ENCODE data around the gene FASTK.

Gene FASTK

DNA sequence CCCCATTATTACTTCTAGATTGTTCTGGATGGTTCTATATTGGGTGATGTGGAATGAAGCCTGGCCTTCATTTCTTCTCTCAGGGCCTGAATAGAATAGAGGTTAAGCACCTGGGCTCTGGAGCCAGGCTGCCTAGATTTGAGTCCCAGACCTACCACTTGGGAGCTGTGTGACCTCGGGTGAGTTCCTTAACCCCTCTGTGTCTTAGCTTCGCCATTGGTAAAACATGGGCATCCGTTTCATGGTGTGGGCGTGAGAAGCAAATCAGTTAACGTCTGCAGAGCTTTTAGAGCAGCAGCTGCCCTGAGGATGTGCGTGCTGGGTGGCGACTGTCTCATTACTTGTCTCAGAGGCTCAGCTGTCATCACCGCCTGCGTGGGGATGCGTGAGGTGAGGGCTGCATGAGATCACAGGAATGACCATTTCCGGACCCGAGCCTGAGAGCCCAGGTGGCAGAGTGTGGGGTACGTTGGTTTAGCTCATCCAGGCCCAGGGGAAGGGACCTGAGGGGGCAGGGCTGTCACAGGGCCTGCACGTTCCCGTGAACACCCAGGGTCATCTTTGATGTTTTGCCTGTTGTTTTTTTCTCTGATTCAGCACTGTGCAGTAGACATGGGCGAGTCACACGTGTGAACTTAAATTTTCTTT, 15.3 kb upstream of the FASTK start:
- DNase-seq (ENCODE audit: low read depth in 2 of 2) = no peak

DNA sequence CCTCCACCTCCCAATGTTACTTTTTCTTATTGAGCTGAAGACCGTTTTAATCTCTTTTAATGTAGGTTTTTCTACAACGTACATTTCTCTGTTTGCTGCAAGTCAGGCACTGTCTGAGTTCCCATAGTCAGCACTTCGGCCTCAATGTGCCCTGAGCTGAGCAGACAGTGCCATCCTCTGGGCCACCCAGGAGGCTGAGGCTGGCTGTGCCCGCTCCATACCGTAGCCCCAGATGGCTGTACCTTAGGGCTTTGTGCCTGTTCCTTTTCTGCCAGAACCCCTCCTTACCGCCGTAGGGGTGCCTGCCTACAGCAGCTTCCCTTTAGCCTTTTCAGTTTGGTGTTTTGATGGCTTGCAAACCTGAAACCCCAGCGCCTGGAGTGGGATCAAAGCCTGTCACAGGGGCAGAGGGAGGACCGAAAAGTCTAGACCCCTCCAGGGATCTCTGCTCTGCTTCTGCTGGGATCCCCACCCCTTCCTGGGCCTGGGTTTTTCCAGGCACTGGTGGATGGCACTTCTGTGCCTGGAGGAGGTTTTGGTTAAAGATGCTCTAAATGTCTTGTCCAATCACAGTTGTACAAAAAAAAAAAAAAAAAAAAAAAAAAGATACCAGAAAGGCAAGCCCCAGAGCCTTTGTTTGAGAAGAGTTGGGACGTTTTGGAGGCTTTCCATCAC, 14.7 kb upstream of the FASTK start:
- no peak for DNase-seq (ENCODE audit: low read depth in 2 of 2)

DNA sequence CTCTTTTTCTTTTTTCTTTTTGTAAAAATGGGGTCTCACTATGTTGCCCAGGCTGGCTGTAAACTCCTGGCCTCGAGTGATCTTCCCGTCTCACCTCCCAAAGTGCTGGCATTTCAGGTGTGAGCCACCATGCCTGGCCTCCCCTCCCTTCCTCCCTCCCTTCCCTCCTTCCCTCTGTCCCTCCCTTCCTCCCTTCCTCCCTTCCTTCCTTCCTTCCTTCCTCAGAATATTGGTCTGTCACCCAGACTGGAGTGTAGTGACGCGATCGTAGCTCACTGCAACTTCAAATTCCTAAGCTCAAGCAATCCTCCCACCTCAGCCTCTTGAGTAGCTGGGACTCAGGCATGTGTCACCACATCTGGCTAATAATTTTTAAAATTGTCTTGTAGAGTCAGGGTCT, 14.1 kb upstream of the FASTK start:
- no peak for DNase-seq (ENCODE audit: low read depth in 2 of 2)

DNA sequence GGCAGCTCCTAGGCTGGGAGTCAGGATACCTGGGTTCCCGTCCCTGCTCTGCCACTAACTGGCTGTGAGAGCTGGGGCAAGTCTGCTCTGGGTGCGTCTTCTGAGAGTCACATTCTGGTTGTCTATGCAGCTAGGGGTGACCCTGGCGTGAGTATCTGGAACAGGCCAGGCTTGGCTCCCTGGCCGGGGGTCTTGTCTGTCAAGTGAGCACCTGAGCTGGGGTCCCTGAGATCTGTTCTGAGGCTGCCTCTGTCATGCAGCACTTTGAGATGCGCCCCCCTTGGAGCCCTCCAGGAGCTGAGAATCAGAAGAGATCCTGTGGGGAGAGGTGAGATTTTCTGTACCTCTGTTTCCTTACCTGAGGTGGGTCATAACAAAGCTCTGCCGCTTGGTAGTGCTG, 13.1 kb upstream of the FASTK start:
- DNase-seq (ENCODE audit: low read depth in 2 of 2) = no peak

DNA sequence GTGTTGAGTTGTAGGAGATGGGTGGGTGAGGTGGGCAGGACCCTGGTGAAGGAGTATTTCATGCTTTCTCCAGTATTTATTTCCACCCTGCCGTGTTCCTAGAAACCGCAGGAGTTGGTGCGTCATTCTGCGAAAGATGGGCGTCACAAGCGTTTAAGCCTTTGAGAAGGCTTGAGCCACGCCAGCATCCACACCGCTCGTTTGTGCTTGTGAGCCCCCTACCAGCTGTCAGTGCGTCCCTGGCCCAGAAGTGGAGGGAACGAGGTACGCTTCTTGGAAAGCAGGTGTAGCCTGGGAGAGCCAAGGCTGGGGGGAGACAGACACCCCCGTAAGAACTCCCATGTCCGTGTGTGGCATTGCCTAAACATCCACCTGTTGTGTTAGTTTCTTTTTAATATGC, 11.4 kb upstream of the FASTK start:
- no peak for DNase-seq (ENCODE audit: low read depth in 2 of 2)

DNA sequence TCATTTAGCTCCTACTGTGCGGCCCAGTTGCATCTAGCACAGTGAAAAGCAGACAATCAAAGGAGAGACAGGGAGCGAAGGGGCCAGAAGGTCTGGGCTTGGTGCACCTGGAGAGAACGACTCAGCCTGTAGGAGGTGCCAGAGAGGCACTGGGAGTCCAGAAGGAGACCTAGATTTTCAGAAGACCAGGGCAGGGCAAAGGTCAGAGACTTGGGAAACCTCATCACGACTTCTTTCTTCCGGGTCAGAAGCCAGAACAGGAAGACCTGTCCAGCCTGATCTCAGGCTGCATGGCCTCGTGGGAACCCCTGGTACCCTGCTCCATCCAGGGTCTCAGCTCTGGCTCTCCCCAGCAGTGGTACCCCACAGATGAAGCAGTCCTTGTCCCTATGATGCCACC, 10.8 kb upstream of the FASTK start:
- no peak for DNase-seq (ENCODE audit: low read depth in 2 of 2)

DNA sequence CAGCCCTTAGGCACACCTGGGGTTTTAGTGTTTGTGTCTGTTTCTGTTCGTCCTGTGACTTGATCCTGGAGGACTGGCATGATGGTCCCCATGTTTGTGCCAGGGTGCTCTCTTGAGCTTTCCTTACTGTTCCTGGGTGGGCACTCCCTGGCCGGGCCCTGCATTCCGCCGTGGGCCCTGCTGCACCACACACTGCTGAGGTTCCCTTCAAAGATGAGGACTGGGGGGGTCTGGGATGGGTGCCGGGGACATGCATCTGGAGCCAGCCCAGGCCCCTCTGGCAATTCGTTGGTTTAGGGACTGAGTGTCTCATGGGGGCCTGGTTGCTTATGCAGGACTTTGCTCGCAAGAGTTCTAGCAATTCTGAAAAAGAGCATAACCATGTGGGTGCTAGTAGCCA, 10.4 kb upstream of the FASTK start:
- DNase-seq (ENCODE audit: low read depth in 2 of 2) = no peak

DNA sequence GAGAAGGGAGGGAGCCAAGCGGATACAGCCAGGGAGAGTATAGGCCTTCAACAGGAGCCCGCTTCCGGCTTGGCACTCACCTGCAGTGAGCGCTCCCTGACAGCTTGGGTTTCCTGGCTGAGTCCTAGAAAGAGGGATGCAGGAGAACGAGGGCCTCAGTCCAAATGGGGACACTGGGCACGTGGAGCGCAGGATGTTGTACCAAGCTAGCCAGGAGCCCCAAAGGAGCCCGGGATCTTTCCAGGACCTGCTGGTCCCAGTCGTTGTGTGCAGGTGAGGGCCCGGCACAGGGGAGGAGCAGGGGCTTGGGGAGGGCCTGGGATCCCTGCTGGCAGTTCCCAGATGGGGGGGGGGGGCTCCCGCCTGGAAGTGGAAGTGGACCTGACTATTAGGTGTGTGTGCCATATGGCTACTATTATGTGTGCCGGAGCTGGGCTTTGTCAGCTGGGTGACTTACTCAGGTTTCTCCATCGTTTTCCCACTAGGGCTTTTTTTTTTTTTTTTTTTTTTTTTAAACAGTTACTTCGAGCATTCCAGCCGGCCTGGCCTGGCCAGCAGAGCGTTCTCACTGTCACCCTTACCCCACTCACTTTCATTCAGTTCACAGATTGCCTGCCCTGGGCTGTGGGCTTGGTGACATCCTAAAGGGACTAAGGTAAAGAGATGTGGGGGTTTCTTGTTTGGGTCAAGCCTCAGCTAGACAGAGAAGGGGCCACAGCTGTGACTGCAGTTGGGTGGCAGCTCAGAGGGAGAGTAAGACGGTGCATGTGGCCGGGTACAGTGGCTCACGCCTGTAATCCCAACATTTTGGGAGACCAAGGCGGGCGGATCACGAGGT, 9.5 kb upstream of the FASTK start:
- no peak for DNase-seq (ENCODE audit: low read depth in 2 of 2)

DNA sequence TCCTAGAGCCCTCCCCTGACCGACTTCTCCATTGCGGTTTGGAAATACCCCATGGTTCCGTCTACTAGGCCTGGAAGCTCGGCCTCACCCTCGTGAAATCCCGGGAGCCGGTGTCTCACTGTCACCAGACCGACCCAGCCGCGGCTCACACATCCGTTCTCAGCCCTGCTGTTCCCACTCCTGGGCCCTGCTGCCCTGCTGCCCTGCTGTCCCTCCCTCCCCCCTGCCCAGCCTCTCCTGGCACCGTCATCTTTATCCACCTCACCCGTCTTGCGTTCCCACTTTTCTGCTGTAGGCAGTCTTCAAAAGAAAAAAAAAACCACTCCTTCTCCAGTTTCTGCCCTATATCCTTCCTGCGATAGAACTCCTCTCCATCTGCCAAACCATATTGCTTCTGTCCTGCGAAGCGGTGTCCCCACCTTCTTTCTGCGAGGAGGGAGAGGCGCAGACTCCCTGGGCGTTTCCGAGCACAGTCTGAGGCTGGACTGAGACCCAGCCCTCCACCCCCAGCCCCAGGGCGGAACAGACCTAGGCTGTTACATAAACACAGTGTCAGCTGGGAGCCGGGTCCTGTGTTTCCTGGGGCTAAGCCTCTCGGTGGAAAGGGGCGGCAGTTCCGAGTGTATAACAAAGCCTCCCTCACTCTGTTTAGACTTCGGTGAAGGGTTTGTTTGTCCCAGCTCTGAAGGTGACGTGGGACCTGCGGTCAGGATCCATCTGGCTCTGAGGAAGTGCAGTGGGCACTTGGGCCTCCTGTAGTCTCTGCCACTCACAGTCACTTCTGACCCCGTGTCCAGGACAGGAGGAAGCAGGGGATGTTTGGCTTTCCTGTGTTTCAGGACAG, 8.5 kb upstream of the FASTK start:
- DNase-seq (ENCODE audit: low read depth in 2 of 2) = no peak

DNA sequence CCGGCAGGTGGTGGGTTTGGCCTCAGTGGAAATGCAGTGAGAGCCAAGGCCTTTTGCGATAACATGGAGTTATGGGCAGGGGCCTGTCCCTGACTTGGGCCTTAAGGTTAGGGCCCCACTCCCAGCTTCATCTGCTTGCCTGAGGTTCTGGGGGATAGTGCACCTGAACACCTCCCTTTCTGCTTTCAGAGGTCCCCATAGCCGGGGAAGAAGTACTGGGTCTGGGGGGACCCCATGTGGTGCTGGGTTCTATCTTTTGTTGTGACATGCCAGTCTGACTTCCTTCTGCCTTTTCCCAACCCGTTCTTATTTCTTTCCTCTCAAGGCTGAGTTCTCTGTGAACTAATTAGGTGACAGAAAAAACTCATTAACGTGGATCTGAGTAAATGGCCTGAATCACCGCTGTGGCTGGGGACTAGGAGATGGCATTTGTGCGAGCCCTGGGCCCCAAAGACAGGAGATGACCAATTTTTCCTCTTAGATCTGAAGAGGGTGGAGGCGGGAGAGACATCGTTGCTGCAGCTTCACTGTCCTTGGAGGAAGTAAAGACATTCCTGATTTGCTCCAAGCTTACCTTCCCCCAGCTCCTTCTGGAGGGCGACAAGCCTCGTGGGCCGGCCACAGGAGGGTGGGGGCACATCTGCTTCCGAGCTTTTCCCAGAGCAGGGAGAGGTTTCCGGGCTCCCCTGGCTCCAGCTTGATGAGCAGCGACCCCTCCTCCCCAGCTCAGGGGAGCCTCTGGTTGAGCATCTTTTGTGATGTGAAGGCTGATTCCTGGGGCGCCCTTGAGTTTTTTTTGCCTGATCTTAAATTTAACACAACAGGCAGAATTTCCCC, 7.6 kb upstream of the FASTK start:
- DNase-seq (ENCODE audit: low read depth in 2 of 2) = no peak

DNA sequence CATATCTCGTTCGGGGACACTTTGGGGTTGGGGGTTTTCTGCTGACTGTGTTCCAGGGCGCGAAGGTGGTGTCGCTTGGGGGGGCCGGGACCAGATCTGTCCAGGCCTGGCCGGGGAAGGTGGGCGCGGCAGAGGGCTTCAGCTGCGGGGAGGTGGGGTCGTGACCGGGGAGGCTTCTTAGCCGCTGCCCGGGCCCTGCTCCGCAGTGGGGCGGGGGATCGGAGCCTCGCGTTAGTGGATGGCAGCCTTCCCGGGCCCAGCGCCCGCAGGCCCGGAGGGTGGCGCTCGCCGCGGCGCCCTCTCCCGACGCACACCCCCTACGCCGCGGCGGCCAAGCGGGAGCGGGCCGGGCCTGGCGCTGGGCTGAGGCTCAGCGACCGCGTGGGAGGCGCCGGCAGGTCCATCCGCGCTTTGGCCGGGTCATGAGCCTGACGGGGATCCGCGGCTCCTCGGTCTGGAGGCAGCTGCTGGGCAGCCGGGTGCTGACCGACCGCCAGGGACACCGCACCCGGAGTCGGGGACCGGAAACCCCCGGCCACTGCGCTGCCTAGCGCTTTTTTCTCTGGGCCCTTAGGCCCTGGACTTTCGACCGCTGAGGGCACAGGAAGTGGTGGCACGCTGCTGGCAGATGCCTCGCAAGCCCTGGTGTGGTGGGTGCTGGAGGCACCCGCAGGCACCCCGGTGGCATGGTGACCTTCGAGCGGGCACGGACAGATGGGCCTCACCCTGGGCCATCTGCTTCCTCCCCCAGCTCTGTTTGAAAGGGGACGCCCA, 6.8 kb upstream of the FASTK start:
- DNase-seq (ENCODE audit: low read depth in 2 of 2) = no peak

DNA sequence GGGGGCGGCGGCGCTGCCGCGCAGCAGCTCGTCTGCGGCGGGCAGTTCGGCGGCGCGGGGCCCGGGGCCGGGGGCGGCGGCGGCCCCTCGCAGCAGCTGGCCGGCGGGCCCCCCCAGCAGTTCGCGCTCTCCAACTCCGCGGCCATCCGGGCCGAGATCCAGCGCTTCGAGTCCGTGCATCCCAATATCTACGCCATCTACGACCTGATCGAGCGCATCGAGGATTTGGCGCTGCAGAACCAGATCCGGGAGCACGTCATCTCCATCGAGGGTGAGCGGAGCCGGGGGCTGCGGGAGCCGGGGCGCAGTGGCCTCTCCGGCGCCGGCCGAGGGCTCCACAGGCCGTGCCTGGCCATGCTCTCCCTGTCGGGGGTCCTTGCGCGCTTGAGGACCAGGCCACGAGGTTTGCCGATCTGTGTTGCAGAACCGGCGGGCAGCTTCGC, 6.2 kb upstream of the FASTK start:
- DNase-seq (ENCODE audit: low read depth in 2 of 2) = no peak

DNA sequence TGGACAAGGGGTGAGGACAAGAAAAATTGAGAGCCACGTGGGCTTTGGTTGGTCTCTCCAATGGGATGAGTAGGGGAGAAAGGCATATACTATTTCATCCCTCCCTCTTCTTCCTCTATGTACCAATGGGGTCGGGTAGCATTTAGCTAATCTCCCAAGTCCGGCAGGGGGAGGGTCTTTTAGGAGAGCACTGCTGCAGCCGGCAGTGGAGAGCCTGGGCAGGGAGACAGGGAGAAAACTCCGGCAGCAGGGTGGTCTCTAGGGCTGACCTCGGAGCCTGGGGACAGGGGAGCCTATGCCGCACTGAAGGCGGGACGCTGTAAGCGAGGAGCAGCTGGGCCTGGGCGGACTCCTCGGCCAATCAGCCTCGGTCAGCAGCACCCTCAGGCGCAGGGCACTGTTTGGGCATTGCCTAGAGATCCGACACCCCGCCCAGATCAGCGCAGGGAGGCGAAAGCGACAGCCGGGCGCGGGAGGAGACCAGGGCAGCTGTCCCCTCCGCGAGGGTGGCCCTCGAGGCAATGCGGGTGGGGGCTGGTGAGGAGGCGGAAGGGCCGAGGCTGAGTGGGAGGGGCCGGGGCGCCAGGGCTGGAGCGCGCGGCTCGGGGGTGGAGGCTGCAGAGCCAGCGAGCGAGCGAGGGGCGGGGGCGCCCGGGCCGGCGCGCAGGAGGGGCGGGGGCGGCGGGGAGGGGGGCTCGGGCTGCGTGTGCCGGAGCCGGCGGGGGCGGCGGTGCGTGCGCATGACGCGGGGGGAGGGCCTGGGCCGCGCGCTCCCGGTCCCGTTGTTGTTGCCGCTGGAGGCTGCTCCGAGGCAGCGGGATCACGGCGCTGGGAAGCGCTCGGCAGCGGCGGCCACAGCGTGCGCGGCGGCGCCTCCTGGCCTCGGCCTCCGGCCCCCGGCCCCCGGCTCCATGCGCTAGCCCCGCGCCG, 5.3 kb upstream of the FASTK start, which contains the start of gene AGAP3:
Gene AGAP3, plus strand, starts transcription at position 785 of the 930 bp plus-strand sequence. CDS start 267 bp downstream, outside the sequence.
- no peak for DNase-seq (ENCODE audit: low read depth in 2 of 2)

DNA sequence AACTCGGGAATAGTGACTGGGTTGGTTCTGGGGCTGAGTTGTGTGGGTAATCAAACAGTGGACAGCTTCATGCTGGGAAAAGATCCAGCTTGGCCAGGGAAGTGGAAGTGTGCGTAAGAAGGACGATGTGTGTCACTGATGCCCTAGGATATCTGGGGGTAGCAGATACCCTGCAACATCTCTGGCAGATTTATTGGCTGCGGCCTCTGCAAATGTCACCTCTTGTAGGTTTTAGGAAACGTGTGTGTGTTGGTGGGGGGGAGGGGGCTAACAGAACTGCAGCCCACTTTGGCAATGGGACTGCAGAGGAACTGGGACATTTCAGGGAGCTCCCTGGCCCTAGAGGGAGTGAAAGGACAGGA, 4.7 kb upstream of the FASTK start:
- no peak for DNase-seq (ENCODE audit: low read depth in 2 of 2)

DNA sequence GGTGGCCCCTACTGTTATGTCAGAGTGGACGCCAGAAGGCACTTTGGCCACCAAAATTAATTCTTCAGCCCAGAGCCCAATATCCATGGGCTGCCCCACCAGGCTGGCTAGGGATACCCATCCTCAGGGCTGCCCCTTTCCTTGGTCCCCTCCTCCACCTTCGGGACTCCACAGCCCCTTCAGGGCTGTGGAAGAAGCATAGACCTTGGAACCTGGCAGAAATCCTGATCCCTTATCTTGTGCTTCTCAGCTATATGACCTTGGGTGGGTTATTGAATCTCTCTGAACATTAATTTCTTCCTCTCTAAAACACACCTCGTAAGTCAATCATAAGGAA, 3.2 kb upstream of the FASTK start:
- DNase-seq (ENCODE audit: low read depth in 2 of 2) = no peak

DNA sequence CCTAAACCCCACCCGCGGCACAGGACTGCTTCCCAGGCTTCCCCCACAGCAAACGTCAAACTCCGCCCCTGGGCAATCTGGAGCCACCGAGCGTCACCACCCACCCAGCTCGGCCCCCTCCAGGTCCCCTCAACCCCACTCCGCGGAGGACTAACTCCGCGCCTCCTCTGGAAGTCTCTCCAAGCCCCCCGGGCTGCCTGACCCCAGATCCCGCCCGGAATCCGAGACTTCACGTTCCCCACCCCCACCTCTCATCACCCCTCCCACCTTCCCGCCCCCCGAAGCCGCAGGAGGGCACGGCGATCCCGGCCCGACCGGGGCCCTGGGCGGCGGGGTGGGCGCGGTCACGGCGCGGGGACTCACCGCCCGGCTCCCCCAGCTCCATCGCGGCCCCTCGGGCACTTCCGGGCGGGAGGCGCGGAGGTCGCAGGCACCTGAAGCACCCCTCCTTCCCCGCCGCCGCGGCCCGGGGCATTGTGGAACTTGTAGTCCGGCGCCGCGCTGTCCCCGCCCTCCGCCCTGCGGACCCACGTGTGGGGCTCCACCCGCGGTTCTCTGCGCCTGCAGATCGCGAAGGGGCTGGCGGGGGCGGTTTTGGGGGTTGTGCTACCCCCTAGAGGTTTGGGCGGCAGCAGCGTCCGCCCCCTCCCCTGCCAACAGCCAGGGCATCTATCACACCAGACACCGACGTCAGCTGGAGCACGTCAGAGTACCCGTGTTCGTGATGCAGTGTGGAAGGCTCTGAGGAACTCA, 2.6 kb upstream of the FASTK start, which contains the start of gene TMUB1:
Gene TMUB1, minus strand, starts transcription at position 423 of the 753 bp plus-strand sequence. CDS start 930 bp downstream, outside the sequence.
- DNase-seq (ENCODE audit: low read depth in 2 of 2) = peak; percentile 74 to 81

DNA sequence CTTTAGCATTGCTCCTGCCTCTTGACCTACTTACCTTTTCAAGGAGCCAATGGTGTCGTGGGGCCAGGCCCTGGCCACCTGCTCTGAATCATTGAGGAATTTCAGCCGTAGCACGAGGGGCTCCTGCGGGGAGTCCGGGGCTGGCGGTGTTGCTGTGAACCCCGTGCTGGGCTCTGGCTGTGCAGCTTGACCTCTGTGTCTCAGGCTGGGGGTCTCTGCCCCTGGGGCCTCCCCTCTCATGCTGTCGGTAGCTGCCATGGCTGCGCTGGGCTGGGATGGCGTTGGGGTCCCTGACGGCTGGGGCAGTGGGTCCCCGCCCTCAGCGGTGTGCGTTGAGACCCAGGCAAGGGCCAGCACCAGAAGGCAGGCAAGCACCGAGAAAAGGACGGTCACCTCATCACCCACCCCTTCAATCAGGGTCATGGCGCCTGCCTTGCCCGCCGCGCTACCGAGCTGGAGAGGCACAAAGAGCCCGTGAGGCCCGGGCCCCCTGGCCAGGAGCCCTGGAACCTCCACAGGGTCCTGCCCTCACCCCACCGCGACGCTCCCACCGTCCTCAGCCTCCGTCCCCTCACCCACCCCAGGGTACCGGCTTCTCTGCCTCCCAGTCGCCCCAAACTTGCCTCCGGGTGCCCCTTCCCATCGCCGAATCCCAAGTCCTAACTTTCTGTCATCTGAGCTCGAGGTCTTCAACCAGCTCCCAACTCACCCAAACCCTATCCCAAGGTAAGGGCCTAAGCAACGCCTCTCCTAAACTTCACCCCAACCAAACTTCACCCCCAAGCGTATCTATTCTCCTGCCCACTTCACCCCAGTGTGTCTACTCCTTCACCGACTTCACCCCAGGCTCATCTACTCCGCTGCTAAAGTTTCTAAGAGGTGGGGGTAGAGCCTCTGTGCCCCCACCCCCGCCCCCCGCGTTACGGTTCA, 1.8 kb upstream of the FASTK start:
- no peak for DNase-seq (ENCODE audit: low read depth in 2 of 2)
